ENCODE results near the gene ITGAX. TPM values are rescaled to one million over a fixed set of nuclear protein-coding genes. Genes with fewer than 3 reads are reported as not detected.

ITGAX gene
- total RNA-seq, 4 donors from 2014 or later, result 0.11 to 3.2 (median 2.2) TPM

- no peak overlapping the region for H3K4me3 ChIP-seq (replicated peaks in 1 of 3)
- no peaks in the 10 kb centered on the region for H3K36me3 ChIP-seq
- H3K4me1 ChIP-seq, result no peaks in the 10 kb centered on the region
- H3K27ac ChIP-seq, result no peak overlapping the region
- TF ChIP-seq CTCF (IDR thresholded peaks at IDR 0.05) (no peak), POLR2A (IDR thresholded peaks at IDR 0.05) (no peak)
- WGBS, 2 donors, result 79% methylated on average over 6 of the region's 6 CpGs
- DNase-seq, result no peak
- H3K9me3 ChIP-seq, result no peaks in the 10 kb centered on the region
- intact Hi-C loops (cut with DNase I), result no loop called here
- H3K27me3 ChIP-seq, result no peaks in the 10 kb centered on the region
Observed at GRCh38 chr16:31364421-31364820, 9.4 kb downstream of the ITGAX start.

GRCh38 chr16:31365131-31365865 lies 10.3 kb downstream of the ITGAX start:
- TF ChIP-seq CTCF (IDR thresholded peaks at IDR 0.05), result no peak
- no peak for TF ChIP-seq POLR2A (IDR thresholded peaks at IDR 0.05)
- Histone ChIP-seq H3K27me3 (no peaks in the 10 kb centered on the region), H3K9me3 (no peaks in the 10 kb centered on the region), H3K36me3 (no peaks in the 10 kb centered on the region), H3K27ac (no peak overlapping the region), H3K4me3 (replicated peaks in 1 of 3) (no peak overlapping the region), H3K4me1 (no peaks in the 10 kb centered on the region)
- intact Hi-C loops (cut with DNase I), result no loop called here
- DNase-seq, result no peak
- 89 to 91% methylated on average over 7 of the region's 7 CpGs for WGBS, 2 donors

GRCh38 chr16:31367853-31368252 lies 12.9 kb downstream of the ITGAX start:
- no peak for TF ChIP-seq CTCF (IDR thresholded peaks at IDR 0.05)
- no peak for TF ChIP-seq POLR2A (IDR thresholded peaks at IDR 0.05)
- 71 to 78% methylated on average over 3 of the region's 3 CpGs for WGBS, 2 donors

GRCh38 chr16:31371008-31371407 lies 16.0 kb downstream of the ITGAX start:
- H3K4me3 ChIP-seq (replicated peaks in 1 of 3), result no peak overlapping the region
- no peaks in the 10 kb centered on the region for H3K4me1 ChIP-seq
- DNase-seq, result no peak
- no peaks in the 10 kb centered on the region for H3K36me3 ChIP-seq
- H3K27me3 ChIP-seq, result no peaks in the 10 kb centered on the region
- 90 to 97% methylated on average over 6 to 12 of the region's 12 CpGs for WGBS, 2 donors
- intact Hi-C loops (cut with DNase I), result no loop called here
- H3K27ac ChIP-seq, result no peak overlapping the region
- H3K9me3 ChIP-seq, result no peaks in the 10 kb centered on the region
- TF ChIP-seq POLR2A (IDR thresholded peaks at IDR 0.05) (no peak), CTCF (IDR thresholded peaks at IDR 0.05) (no peak)

More at GRCh38 chr16:31367853-31368252, 12.9 kb downstream of the ITGAX start:
- H3K27me3 ChIP-seq, result no peaks in the 10 kb centered on the region
- intact Hi-C loops (cut with DNase I), result no loop called here
- no peak overlapping the region for H3K27ac ChIP-seq
- no peaks in the 10 kb centered on the region for H3K4me1 ChIP-seq
- no peaks in the 10 kb centered on the region for H3K9me3 ChIP-seq
- no peak overlapping the region for H3K4me3 ChIP-seq (replicated peaks in 1 of 3)
- no peaks in the 10 kb centered on the region for H3K36me3 ChIP-seq
- no peak for DNase-seq

GRCh38 chr16:31371619-31372484 lies 16.9 kb downstream of the ITGAX start:
- Histone ChIP-seq H3K27ac (no peak overlapping the region), H3K4me1 (no peaks in the 10 kb centered on the region), H3K27me3 (no peaks in the 10 kb centered on the region), H3K4me3 (replicated peaks in 1 of 3) (no peak overlapping the region), H3K9me3 (no peaks in the 10 kb centered on the region), H3K36me3 (no peaks in the 10 kb centered on the region)
- DNase-seq, result no peak
- no peak for TF ChIP-seq CTCF (IDR thresholded peaks at IDR 0.05)
- WGBS, 2 donors, result 71 to 76% methylated on average over 39 to 41 of the region's 42 CpGs
- intact Hi-C loops (cut with DNase I), result no loop called here

All from thyroid gland (tissue), 4 donors.